Measurements from ENCODE around the gene TSPAN16.
"Not testable (repeated sequence)": the region's sequence is repeated elsewhere in the genome, so short reads cannot be mapped to it uniquely, and the experiment has no call there.

The TSPAN16 gene

DNA sequence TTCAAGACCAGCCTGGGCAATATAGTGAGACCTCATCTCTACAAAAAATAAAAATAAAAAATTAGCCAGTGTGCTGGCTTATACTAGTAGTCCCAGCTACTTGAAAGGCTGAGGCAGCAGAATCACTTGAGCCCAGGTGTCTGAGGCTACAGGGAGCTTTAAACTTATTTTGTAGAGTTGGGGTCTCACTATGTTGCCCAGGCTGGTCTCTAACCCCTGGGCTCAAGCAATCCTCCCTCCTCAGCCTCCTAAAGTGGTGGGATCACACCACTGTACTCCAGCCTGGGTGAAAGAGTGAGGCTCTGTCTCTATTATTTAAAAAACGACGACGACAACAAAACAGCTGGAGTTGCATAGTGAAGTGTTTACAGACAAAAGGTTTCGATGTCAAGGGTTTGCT lies 35.5 kb downstream of the TSPAN16 start:
- no peak for DNase-seq (ENCODE audit: low spot score)
- in situ Hi-C loops (cut with MboI; ENCODE audit: low sequenced_read_pairs, unreplicated experiment) = no loop called here
- TF ChIP-seq, protein P1, sequence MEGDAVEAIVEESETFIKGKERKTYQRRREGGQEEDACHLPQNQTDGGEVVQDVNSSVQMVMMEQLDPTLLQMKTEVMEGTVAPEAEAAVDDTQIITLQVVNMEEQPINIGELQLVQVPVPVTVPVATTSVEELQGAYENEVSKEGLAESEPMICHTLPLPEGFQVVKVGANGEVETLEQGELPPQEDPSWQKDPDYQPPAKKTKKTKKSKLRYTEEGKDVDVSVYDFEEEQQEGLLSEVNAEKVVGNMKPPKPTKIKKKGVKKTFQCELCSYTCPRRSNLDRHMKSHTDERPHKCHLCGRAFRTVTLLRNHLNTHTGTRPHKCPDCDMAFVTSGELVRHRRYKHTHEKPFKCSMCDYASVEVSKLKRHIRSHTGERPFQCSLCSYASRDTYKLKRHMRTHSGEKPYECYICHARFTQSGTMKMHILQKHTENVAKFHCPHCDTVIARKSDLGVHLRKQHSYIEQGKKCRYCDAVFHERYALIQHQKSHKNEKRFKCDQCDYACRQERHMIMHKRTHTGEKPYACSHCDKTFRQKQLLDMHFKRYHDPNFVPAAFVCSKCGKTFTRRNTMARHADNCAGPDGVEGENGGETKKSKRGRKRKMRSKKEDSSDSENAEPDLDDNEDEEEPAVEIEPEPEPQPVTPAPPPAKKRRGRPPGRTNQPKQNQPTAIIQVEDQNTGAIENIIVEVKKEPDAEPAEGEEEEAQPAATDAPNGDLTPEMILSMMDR (IDR thresholded peaks at IDR 0.05; ENCODE audit: borderline replicate concordance, control extremely low read depth, extremely low read depth, insufficient read depth, missing control alignments) = no peak

- no peak for DNase-seq (ENCODE audit: low spot score)
- in situ Hi-C loops (cut with MboI; ENCODE audit: low sequenced_read_pairs, unreplicated experiment) = no loop called here
- TF ChIP-seq, protein P1 (IDR thresholded peaks at IDR 0.05; ENCODE audit: borderline replicate concordance, control extremely low read depth, extremely low read depth, insufficient read depth, missing control alignments) = no peak
These were observed 36.9 kb downstream of the TSPAN16 start for GRCh38 chr19:11332822-11333221.

- DNase-seq (ENCODE audit: low spot score); in situ Hi-C loops (cut with MboI; ENCODE audit: low sequenced_read_pairs, unreplicated experiment): not testable (repeated sequence)
These were observed 37.9 kb downstream of the TSPAN16 start for GRCh38 chr19:11333838-11334237.

DNA sequence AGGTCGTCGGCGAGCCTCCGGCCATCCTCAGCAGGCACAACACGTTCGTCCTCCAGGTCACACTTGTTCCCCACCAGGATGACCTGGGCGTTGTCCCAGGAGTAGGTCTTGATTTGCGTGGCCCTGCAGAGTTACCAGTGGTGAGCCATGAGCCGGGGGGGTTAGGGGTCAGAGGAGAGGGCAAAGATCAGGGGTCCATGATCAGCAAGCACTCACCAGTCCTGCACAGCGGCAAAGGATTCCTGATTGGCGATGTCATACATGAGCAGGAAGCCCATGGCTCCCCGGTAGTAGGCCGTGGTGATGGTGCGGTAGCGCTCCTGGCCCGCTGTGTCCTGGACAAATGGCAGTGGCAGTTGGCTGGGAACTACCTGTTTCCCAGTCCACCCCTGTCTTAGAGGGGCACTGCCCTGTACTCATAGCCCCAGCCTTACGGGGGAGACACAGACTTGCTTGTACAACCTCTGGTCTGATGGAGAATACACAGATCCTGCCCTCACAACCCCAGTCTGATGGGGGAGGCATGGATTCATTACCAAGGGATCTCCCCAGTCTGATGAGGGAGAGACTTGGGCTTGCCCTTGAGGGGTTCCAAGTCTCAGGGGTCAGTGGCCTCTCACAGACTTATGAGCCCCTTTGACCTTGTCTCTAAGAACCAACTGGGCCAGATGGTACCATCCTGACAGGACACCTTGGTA lies 39.6 kb downstream of the TSPAN16 start:
- DNase-seq (ENCODE audit: low spot score) = no peak
- in situ Hi-C loops (cut with MboI; ENCODE audit: low sequenced_read_pairs, unreplicated experiment) = no loop called here
- TF ChIP-seq, protein P1 (IDR thresholded peaks at IDR 0.05; ENCODE audit: borderline replicate concordance, control extremely low read depth, extremely low read depth, insufficient read depth, missing control alignments) = no peak

DNA sequence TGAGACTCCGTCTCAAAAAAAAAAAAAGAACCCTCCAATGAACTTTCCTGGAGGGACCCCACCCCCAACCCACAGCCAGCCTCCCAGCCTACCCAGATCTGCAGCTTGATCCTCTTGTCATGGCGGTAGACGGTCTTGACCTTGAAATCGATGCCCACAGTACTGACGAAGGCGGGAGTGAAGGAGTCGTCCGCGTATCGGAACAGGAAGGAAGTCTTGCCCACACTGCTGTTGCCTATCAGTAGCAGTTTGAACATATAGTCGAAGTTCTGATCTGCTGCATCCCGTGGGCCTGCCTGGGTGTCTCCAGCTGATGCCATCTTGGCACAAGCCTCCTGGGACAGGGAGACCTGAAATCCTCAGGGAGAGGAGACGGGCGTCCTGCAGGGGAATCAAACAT lies 41.1 kb downstream of the TSPAN16 start:
- no peak for DNase-seq (ENCODE audit: low spot score)
- in situ Hi-C loops (cut with MboI; ENCODE audit: low sequenced_read_pairs, unreplicated experiment) = no loop called here
- TF ChIP-seq, protein P1 (IDR thresholded peaks at IDR 0.05; ENCODE audit: borderline replicate concordance, control extremely low read depth, extremely low read depth, insufficient read depth, missing control alignments) = no peak

DNA sequence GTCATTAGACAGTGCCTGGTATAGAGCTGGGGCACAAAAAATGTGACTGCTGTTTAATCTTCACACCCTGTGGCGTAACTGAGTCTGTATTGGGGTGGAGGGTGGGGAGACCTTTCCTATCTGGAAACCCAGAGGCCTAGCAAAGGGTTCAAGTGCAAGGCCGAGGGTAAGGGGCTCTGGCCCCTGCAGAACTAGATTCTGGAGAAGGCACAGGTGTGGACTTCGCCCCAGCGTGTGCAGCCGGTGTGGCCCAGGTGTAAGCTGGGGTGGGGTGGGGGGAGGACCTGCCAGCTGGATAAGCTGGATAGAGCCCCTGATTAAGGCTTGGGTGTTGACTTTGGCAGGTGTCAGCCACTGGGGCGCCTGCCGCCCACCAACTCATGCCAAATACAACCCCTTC lies 42.2 kb downstream of the TSPAN16 start:
- no peak for DNase-seq (ENCODE audit: low spot score)
- in situ Hi-C loops (cut with MboI; ENCODE audit: low sequenced_read_pairs, unreplicated experiment) = no loop called here
- TF ChIP-seq, protein P1 (IDR thresholded peaks at IDR 0.05; ENCODE audit: borderline replicate concordance, control extremely low read depth, extremely low read depth, insufficient read depth, missing control alignments) = no peak

DNA sequence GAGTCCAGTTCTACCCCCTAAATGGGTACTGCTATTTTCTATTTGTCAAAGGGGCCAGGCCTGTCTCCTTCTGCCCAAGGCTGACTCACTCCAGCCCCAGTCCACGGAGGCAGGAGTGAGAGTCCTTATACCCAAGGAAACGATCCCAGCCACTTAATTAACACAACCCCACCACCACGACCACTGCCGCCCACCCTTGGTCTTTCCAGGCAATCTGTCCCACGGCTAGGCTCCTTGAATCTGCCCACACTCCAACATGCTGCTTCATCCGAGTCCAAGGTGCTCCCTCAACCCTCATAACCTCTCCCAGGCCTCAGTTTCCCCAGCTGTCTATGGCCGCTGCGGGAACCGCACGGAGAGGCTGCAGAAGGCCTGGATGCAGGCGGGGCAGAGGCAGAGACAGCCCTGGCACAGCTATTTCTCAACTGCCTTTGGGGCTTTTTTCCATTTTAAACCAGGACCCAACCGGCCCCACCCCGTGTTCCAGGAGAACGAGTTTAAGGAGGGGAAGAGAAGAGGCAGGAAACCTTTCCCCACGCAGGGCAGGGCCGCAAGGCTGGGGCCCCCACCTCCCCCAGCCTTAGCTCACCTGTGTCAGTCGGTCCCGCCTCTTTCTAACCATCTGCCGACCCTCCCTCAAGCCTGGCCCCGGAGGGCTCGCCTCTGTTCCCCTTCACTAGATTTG lies 42.8 kb downstream of the TSPAN16 start:
- in situ Hi-C loops (cut with MboI; ENCODE audit: low sequenced_read_pairs, unreplicated experiment) = no loop called here
- no peak for DNase-seq (ENCODE audit: low spot score)
- TF ChIP-seq, protein P1 (IDR thresholded peaks at IDR 0.05; ENCODE audit: borderline replicate concordance, control extremely low read depth, extremely low read depth, insufficient read depth, missing control alignments) = no peak

All from GM13976 (cell line).